A673 (cell line): ENCODE results near the gene LRRC25.

Source experiments
- CTCF ChIP-seq: fragments of 300-800, 200-600 bp; sonication (generic); conservative IDR thresholded peaks from 2 replicates; pipeline ENCODE4 v1.5.1; 2017; ENCODE audit warnings: low read depth, mild to moderate bottlenecking, antibody characterized with exemption, low read length, moderate library complexity, mixed read lengths
- EZH2 ChIP-seq: fragments of 200-600 bp; sonication (generic); IDR thresholded peaks from 2 replicates; pipeline ENCODE4 v1.6.1; 2017; ENCODE audit warnings: borderline replicate concordance, low read depth, mild to moderate bottlenecking, mixed read lengths, antibody characterized with exemption, low read length; ENCODE audit not compliant: poor library complexity, severe bottlenecking

DNA sequence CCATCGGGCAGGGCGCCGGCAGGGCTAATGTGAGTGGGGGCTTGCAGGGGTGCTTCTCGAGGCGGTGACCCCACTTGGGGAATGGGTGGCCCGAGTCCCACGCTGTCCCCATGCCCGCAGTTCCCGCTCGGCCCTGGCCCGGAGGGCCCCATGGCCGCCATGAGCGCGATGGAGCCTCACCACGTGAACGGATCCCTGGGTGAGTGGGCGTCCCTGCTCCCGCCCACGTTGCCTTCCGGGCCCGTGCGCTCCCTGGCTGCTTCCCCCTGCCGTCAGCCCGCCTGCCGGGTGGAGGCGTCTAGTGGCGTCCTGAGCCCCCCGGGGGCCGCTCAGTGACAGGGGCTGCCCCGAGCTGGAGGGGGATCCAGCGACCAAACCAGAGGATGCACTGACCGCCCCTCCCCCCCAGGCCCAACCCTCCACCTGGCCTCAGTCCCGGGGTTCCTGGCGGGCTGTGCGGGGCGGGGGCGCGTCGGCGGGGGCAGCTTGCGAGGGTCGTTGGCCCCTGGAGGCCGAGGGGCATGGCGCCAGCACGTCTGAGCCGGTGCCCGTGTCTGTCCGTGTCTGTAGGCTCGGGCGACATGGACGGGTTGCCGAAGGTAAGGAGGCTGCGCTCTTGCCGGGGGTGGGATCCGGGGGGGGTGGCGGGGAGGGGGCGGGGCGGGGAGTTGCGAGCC, 35.7 kb upstream of the LRRC25 start:
- TF ChIP-seq CTCF (no peak), EZH2 (no peak)
